Measurements from ENCODE around the gene KDM6A. TPM values are rescaled to one million over a fixed set of nuclear protein-coding genes. Genes with fewer than 3 reads are reported as not detected.
"Not testable (repeated sequence)": the region's sequence is repeated elsewhere in the genome, so short reads cannot be mapped to it uniquely, and the experiment has no call there.

KDM6A gene
- total RNA-seq = 10 to 100 TPM; 44.9 to 51.2 TPM
- 10 to 100 TPM; 12.5 to 23.7 TPM for polyA plus RNA-seq

GRCh38 chrX:44872821-44873414 lies at the start of gene KDM6A:
TSS of gene KDM6A (plus strand) at chrX:44873188. CDS start at chrX:44873552, 364 bp downstream.
- Mint-ChIP-seq H3K4me1 (peaks cover 9 to 38% (median 28%) of the 10 kb centered on the region in 4 donors), H3K4me3 (peak within 1 kb of the TSS; percentile 93 to 100 (median 99)), H3K27ac (peak within 1 kb of the TSS; percentile 97 to 100 (median 99)), H3K36me3 (peaks cover 6 to 10% of the 10 kb centered on the region in 2 donors), H3K9me3 (no peaks in the 10 kb centered on the region), H3K27me3 (no peaks in the 10 kb centered on the region)
- peak within 1 kb of the TSS; percentile 85 for H3K27ac ChIP-seq (ENCODE audit: low read depth, low read length)
- peaks cover 30% of the 10 kb centered on the region for H3K4me1 ChIP-seq (ENCODE audit: insufficient read depth, low read length)
- no peaks in the 10 kb centered on the region for H3K27me3 ChIP-seq (ENCODE audit: insufficient read depth, low read length)
- no peaks in the 10 kb centered on the region for H3K9me3 ChIP-seq (ENCODE audit: control insufficient read depth in 1 of 2, low read length in 2 of 2)
- intact Hi-C loops (cut with micrococcal nuclease) = loop anchor here (1.0 to 10.0 kb wide), 4 partner anchors 72 to 628 kb away; partner anchors contain the start of gene FUNDC1
- peak within 1 kb of the TSS; percentile 62 to 73 for H3K4me3 ChIP-seq (ENCODE audit: low read length in 2 of 2)
- H3K36me3 ChIP-seq (ENCODE audit: insufficient read depth, low read length) = no peaks in the 10 kb centered on the region
- ChIA-PET CTCF (ENCODE audit: partially characterized antibody) (no interaction called here), POLR2A (ENCODE audit: partially characterized antibody) (interaction anchor here (0.7 to 1.4 kb wide), 9 partner anchors 9 to 915 kb away, joined by 3 to 6 read pairs (median 4); partner anchors contain the start of gene FUNDC1)
- peak; percentile 97 to 99 (median 99) for DNase-seq

GRCh38 chrX:44823193-44823592 lies 49.8 kb upstream of the KDM6A start:
- H3K36me3 ChIP-seq (ENCODE audit: insufficient read depth, low read length); H3K27me3 ChIP-seq (ENCODE audit: insufficient read depth, low read length); H3K9me3 ChIP-seq (ENCODE audit: control insufficient read depth in 1 of 2, low read length in 2 of 2); H3K4me3 Mint-ChIP-seq; H3K9me3 Mint-ChIP-seq; H3K4me1 ChIP-seq (ENCODE audit: insufficient read depth, low read length); H3K27ac ChIP-seq (ENCODE audit: low read depth, low read length); H3K36me3 Mint-ChIP-seq; DNase-seq; CTCF ChIA-PET (ENCODE audit: partially characterized antibody); H3K27me3 Mint-ChIP-seq; H3K4me3 ChIP-seq (ENCODE audit: low read length in 2 of 2); H3K4me1 Mint-ChIP-seq; intact Hi-C loops (cut with micrococcal nuclease): not testable (repeated sequence)
- POLR2A ChIA-PET (ENCODE audit: partially characterized antibody) = interaction anchor here (0.6 kb wide), 1 partner anchor 69 kb away, joined by 4 read pairs; no protein-coding TSS in a partner anchor
- H3K27ac Mint-ChIP-seq = peak overlapping the region in 1 of 7 donors; percentile 2

- POLR2A ChIA-PET (ENCODE audit: partially characterized antibody) = no interaction called here
Measured at GRCh38 chrX:44828008-44828605, 44.9 kb upstream of the KDM6A start.

GRCh38 chrX:44829832-44830231 lies 43.2 kb upstream of the KDM6A start:
- DNase-seq = no peak
- H3K27me3 ChIP-seq (ENCODE audit: insufficient read depth, low read length) = no peaks in the 10 kb centered on the region
- no peaks in the 10 kb centered on the region for H3K4me1 ChIP-seq (ENCODE audit: insufficient read depth, low read length)
- Mint-ChIP-seq H3K4me3 (no peak overlapping the region), H3K27ac (no peak overlapping the region), H3K9me3 (peaks cover 0 to 3% (median 0%) of the 10 kb centered on the region in 8 donors), H3K27me3 (no peaks in the 10 kb centered on the region), H3K4me1 (no peaks in the 10 kb centered on the region), H3K36me3 (no peaks in the 10 kb centered on the region)
- CTCF ChIA-PET (ENCODE audit: partially characterized antibody) = no interaction called here
- intact Hi-C loops (cut with micrococcal nuclease) = no loop called here
- H3K36me3 ChIP-seq (ENCODE audit: insufficient read depth, low read length) = no peaks in the 10 kb centered on the region
- POLR2A ChIA-PET (ENCODE audit: partially characterized antibody) = no interaction called here
- no peak overlapping the region for H3K27ac ChIP-seq (ENCODE audit: low read depth, low read length)
- no peaks in the 10 kb centered on the region for H3K9me3 ChIP-seq (ENCODE audit: control insufficient read depth in 1 of 2, low read length in 2 of 2)
- H3K4me3 ChIP-seq (ENCODE audit: low read length in 2 of 2) = no peak overlapping the region

More at GRCh38 chrX:44828008-44828605, 44.9 kb upstream of the KDM6A start:
- no peaks in the 10 kb centered on the region for H3K36me3 ChIP-seq (ENCODE audit: insufficient read depth, low read length)
- no peaks in the 10 kb centered on the region for H3K9me3 ChIP-seq (ENCODE audit: control insufficient read depth in 1 of 2, low read length in 2 of 2)
- no peaks in the 10 kb centered on the region for H3K9me3 Mint-ChIP-seq
- H3K4me1 Mint-ChIP-seq = no peaks in the 10 kb centered on the region
- no peaks in the 10 kb centered on the region for H3K36me3 Mint-ChIP-seq
- no peaks in the 10 kb centered on the region for H3K27me3 ChIP-seq (ENCODE audit: insufficient read depth, low read length)
- peak overlapping the region in 1 of 7 donors; percentile 5 for H3K27ac Mint-ChIP-seq
- H3K27ac ChIP-seq (ENCODE audit: low read depth, low read length) = no peak overlapping the region
- H3K4me3 ChIP-seq (ENCODE audit: low read length in 2 of 2) = no peak overlapping the region
- CTCF ChIA-PET (ENCODE audit: partially characterized antibody) = no interaction called here
- H3K4me3 Mint-ChIP-seq = no peak overlapping the region
- no peaks in the 10 kb centered on the region for H3K27me3 Mint-ChIP-seq
- intact Hi-C loops (cut with micrococcal nuclease) = no loop called here
- H3K4me1 ChIP-seq (ENCODE audit: insufficient read depth, low read length) = no peaks in the 10 kb centered on the region
- no peak for DNase-seq

GRCh38 chrX:44842550-44843317 lies 30.3 kb upstream of the KDM6A start:
- Histone ChIP-seq H3K27me3 (ENCODE audit: insufficient read depth, low read length) (no peaks in the 10 kb centered on the region), H3K36me3 (ENCODE audit: insufficient read depth, low read length) (no peaks in the 10 kb centered on the region), H3K9me3 (ENCODE audit: control insufficient read depth in 1 of 2, low read length in 2 of 2) (no peaks in the 10 kb centered on the region), H3K4me1 (ENCODE audit: insufficient read depth, low read length) (no peaks in the 10 kb centered on the region), H3K27ac (ENCODE audit: low read depth, low read length) (no peak overlapping the region), H3K4me3 (ENCODE audit: low read length in 2 of 2) (no peak overlapping the region)
- CTCF ChIA-PET (ENCODE audit: partially characterized antibody) = no interaction called here
- POLR2A ChIA-PET (ENCODE audit: partially characterized antibody) = no interaction called here
- H3K27me3 Mint-ChIP-seq = no peaks in the 10 kb centered on the region
- peaks cover 0 to 3% (median 0%) of the 10 kb centered on the region in 8 donors for H3K9me3 Mint-ChIP-seq
- no peak overlapping the region for H3K4me3 Mint-ChIP-seq
- H3K4me1 Mint-ChIP-seq = no peaks in the 10 kb centered on the region
- no peak for DNase-seq
- no peaks in the 10 kb centered on the region for H3K36me3 Mint-ChIP-seq
- intact Hi-C loops (cut with micrococcal nuclease) = no loop called here
- no peak overlapping the region for H3K27ac Mint-ChIP-seq

- Mint-ChIP-seq H3K4me1 (no peaks in the 10 kb centered on the region), H3K27me3 (no peaks in the 10 kb centered on the region)
Measured at GRCh38 chrX:44843318-44843702, 29.7 kb upstream of the KDM6A start.

GRCh38 chrX:44843753-44844152 lies 29.2 kb upstream of the KDM6A start, which contains the start of gene DUSP21:
TSS of gene DUSP21 (plus strand) at chrX:44844021. CDS start at chrX:44844133, 112 bp downstream.
- Histone ChIP-seq H3K27ac (ENCODE audit: low read depth, low read length) (no peak within 1 kb of the TSS), H3K36me3 (ENCODE audit: insufficient read depth, low read length) (no peaks in the 10 kb centered on the region), H3K4me1 (ENCODE audit: insufficient read depth, low read length) (no peaks in the 10 kb centered on the region), H3K27me3 (ENCODE audit: insufficient read depth, low read length) (no peaks in the 10 kb centered on the region), H3K9me3 (ENCODE audit: control insufficient read depth in 1 of 2, low read length in 2 of 2) (no peaks in the 10 kb centered on the region), H3K4me3 (ENCODE audit: low read length in 2 of 2) (no peak within 1 kb of the TSS)
- peaks cover 0 to 5% (median 0%) of the 10 kb centered on the region in 8 donors for H3K9me3 Mint-ChIP-seq
- no peak within 1 kb of the TSS for H3K4me3 Mint-ChIP-seq
- H3K4me1 Mint-ChIP-seq = no peaks in the 10 kb centered on the region
- H3K36me3 Mint-ChIP-seq = no peaks in the 10 kb centered on the region
- no peak within 1 kb of the TSS for H3K27ac Mint-ChIP-seq
- H3K27me3 Mint-ChIP-seq = no peaks in the 10 kb centered on the region
- POLR2A ChIA-PET (ENCODE audit: partially characterized antibody) = no interaction called here
- intact Hi-C loops (cut with micrococcal nuclease) = no loop called here
- DNase-seq = no peak
- CTCF ChIA-PET (ENCODE audit: partially characterized antibody) = no interaction called here

More at GRCh38 chrX:44843318-44843702, 29.7 kb upstream of the KDM6A start:
- Mint-ChIP-seq H3K9me3 (peaks cover 0 to 5% (median 0%) of the 10 kb centered on the region in 8 donors), H3K36me3 (no peaks in the 10 kb centered on the region), H3K27ac (no peak overlapping the region), H3K4me3 (no peak overlapping the region)
- intact Hi-C loops (cut with micrococcal nuclease) = no loop called here
- Histone ChIP-seq H3K36me3 (ENCODE audit: insufficient read depth, low read length) (no peaks in the 10 kb centered on the region), H3K27me3 (ENCODE audit: insufficient read depth, low read length) (no peaks in the 10 kb centered on the region), H3K27ac (ENCODE audit: low read depth, low read length) (no peak overlapping the region), H3K4me3 (ENCODE audit: low read length in 2 of 2) (no peak overlapping the region), H3K9me3 (ENCODE audit: control insufficient read depth in 1 of 2, low read length in 2 of 2) (no peaks in the 10 kb centered on the region), H3K4me1 (ENCODE audit: insufficient read depth, low read length) (no peaks in the 10 kb centered on the region)
- ChIA-PET CTCF (ENCODE audit: partially characterized antibody) (no interaction called here), POLR2A (ENCODE audit: partially characterized antibody) (no interaction called here)
- no peak for DNase-seq
